Measurements from ENCODE around the gene LILRB1.

GRCh38 chr19:54662730-54663129 lies 32.4 kb downstream of the LILRB1 start, which contains the start of gene LILRB4:
- TF ChIP-seq, protein P1, sequence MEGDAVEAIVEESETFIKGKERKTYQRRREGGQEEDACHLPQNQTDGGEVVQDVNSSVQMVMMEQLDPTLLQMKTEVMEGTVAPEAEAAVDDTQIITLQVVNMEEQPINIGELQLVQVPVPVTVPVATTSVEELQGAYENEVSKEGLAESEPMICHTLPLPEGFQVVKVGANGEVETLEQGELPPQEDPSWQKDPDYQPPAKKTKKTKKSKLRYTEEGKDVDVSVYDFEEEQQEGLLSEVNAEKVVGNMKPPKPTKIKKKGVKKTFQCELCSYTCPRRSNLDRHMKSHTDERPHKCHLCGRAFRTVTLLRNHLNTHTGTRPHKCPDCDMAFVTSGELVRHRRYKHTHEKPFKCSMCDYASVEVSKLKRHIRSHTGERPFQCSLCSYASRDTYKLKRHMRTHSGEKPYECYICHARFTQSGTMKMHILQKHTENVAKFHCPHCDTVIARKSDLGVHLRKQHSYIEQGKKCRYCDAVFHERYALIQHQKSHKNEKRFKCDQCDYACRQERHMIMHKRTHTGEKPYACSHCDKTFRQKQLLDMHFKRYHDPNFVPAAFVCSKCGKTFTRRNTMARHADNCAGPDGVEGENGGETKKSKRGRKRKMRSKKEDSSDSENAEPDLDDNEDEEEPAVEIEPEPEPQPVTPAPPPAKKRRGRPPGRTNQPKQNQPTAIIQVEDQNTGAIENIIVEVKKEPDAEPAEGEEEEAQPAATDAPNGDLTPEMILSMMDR (IDR thresholded peaks at IDR 0.05 in 8 of 11, conservative IDR thresholded peaks at IDR 0.05 in 3 of 11): no peak
- peak; percentile 54 to 62 (median 57) for TF ChIP-seq POLR2AphosphoS5 (IDR thresholded peaks at IDR 0.05)
